Measurements from ENCODE around the gene PIGS.
"Not testable (repeated sequence)": the region's sequence is repeated elsewhere in the genome, so short reads cannot be mapped to it uniquely, and the experiment has no call there.

PIGS gene

DNA sequence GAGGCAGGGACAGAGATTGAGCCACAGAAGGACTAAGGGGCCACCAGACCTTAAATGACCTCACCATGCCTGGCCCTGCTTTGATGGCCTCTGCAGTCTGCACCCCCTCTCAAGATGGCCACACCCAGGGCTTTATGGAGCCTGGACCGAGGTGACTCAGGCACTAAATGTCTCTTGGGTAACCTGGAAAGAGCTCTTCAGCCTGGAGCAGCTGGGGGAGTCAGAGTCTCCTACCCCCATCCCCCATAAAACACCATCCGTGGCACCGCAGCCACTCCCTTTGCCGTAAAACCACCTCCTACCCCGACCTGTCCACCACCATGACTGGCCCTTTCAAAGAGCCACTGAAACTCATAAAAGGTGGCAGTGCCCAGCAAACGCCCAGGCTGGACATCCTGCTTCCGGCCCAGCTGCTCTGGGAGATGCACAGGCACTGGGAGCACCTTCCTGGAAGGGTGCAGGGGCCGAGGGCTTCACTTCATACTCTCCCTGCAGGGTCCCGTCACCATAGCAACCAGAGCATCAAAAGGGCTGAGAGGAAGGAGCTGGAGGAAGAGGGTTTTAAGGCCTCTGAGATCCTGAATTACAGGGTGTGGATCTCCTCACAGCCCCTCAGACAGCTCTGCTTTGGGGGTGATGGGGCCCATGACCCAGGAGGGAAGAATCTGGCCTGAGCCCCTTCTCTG, 42.9 kb downstream of the PIGS start:
- DNase-seq: no peak

DNA sequence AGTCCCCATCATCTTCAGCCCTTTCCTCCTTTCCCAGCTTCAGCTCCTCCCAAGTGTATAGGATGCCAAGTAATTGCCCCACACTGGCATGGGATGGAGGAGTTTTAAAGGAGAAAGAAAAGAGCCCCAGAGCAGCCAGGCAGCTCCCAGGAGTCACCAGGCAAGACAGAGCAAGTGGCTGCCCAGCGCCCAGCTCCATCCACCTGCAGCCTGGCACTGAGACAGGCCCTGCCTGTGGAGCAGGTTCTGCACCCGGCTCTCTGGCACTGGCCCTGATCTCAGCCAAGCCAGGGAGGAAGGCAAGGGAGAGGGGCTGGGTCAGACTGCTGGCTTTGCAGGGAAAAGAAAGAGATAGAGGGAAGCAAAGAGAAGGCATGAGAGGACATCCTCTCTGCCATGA, 43.5 kb downstream of the PIGS start:
- DNase-seq: no peak

DNA sequence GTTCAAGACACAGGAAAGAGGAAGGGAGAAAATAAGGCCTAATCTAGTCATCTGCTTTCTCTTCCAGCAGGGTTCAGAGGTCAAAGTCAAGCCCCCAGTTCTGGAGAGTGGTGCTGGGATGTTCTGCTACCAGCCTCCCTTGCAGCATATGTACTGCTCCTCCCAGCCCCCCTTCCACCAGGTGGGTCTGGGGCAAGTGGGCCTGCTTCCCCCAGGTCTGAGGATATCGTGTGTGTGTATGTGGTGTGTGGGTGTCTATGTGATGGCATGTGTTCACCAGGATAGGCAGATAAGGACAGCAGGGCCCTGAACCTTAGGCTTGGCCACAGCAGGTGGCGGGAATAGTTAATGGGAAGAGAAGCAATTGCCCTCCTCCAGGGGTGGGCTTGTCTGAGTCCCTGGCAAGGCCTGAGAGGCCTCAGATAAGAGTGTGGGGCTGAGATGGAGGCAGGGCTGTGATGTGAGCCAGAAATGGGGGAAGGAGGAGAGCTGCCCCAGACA, 44.1 kb downstream of the PIGS start:
- no peak for DNase-seq

DNA sequence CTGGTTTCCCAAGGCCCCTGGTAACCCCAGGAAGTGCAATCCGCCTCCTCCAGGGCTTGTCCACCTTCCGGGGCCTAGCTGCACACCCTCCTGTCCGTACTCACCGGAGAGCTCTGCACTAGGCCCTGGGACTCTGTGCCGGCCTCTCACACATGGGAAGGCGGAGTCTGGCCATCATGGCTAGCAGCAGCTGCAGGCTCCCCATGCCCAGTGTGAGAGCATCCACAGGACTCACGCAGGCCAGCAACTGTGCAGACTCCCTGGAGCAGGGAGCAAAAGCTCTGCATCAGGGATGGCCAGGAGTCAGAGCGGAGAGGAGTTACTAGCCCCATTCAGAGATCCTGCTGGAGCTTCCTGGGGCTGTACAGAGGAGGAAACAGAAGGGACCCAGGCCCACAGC, 44.9 kb downstream of the PIGS start:
- no peak for DNase-seq

DNA sequence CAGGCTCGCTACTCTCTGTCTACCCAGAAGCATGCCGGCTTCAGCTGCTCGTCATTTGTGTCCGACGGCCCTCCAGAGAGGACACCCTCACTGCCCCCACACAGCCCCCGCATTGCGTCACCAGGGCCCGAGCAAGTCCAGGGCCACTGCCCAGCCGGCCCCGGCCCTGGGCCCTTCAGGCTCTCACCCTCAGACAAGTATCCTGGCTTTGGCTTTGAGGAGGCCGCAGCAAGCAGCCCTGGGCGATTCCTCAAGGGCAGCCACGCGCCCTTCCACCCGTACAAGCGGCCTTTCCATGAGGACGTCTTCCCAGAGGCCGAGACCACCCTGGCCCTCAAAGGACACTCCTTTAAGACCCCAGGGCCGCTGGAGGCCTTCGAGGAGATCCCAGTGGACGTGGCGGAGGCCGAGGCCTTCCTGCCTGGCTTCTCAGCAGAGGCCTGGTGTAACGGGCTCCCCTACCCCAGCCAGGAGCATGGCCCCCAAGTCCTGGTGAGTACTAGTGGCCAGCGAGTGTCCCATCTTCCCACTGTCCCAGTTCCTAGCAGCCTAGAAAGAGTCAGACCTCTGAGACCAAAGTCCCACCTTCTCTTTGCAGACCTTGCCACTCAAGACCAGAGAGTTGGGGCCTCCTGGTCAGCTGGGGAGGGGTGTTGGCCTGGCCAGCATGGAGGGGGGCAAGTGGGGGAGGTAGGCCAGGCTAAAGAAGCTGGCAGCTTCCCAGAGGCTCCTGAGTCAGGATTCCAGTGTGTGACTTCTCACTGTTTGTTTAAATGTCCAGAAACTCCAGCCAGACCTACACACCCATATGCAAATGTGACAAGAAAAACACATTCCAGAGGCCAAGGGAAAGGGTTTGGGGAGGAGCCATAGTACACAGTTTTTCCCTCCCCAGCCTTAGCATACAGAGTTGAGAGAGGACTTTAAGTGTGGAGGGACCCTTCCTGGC, 46.6 kb downstream of the PIGS start:
- DNase-seq: no peak

DNA sequence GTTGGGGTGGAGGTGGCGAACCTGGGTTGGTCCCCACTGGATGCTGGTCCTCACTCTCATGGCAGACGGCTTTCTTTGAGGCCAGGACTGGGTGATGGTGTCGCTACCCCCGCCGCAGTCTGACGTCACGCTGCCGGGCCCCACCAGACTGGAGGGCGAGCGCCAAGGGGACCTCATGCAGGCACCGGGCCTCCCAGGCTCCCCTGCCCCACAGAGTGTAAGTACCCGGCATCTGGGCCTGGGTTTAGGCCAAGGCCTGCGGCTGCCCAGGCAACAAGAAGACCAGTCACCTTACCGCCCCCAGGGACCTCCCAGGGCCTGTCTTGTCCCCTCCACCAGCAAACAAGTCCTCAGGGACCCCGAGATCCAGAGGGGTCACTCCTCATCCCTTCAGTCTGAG, 47.4 kb downstream of the PIGS start:
- DNase-seq: no peak

DNA sequence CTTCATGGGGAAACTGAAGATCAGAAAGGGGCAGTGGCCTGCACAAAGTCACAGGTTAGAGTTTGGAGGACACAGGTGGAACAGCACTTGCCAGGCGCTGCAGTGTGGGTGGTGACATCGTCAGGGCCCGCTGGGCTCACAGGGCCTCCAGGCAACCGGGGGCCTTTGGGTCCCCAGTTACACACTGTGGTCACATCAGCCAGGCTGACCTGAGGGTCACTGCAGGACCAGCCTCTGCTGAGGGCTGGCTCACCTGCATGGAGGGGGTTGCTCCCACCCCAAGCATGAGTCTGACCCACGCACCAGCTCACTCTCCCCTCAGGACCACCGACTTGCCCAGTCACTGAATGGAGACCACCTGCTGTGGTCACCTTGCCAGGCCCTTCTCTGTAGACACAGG, 48.1 kb downstream of the PIGS start:
- no peak for DNase-seq

DNA sequence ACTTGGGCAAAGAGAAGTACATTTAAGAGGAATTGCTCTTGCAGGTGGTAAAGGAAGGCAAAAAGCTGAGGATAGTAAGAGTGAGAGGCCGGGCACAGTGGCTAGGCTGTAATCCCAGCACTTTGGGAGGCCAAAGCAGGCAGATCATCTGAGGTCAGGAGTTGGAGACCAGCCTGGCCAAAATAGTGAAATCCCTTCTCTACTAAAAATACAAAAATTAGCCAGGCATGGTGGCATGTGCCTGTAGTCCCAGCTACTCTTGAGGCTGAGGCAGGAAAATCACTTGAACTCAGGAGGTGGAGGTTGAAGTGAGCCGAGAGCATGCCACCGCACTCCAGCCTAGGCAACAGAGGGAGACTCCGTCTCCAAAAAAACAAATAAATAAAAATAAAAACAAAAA, 49.0 kb downstream of the PIGS start:
- not testable (repeated sequence) for DNase-seq

DNA sequence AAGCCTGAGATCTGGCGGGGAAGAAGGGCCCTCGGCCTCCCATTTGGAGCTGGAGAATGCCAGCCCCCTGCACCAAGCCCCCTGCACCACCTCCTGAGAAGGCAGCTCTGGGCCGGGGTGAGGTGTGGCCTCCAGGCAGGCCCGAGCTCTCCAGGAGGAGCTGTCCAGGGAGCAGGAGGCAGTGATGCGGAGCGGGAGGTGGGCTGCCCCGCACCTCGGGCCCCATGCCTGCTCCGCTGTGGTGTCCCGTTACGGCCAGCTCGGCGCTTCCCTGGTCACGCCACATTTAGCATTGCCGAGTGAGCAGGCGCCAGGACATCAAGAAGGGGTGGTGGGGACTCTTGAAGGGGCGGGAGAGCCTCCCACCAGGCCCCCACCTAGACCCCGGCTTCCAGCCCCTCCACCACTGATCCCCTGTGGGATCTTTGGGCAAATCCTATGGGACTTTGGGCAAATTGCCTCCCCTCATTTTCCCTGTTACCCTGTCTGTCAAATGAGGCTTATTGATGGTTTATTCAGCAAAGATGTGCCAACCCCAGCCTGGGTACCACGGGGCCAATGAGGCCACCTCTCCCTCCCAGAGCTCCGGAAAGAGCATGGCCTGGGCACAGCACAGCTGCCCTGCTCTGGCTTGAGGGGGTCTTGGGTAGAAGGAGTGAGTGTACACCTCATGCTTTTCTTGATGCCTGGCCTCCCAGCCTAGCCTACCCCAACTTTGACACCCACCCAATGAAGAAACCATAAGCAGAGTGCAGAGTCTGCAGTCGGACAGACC, 49.8 kb downstream of the PIGS start:
- no peak for DNase-seq

DNA sequence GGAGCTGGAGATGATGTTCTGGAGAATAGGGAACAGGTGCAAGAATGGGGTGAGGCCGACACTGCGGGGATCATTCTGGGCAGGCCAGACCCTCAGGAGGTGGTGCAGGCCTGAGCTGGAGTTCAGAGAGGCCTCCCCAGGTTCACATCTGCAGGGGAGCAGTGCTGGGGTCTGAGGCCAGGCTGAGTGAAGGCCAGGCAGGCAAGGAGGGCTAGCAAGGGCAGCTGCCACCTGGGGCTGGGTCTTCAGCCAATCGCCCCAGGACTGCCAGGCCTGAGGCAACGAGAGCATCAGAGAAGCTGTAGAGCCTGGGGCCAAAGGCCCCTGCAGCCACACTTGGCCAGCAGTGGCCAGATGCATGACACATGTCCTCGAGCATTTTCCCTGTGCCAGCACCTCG, 50.6 kb downstream of the PIGS start:
- DNase-seq: no peak

DNA sequence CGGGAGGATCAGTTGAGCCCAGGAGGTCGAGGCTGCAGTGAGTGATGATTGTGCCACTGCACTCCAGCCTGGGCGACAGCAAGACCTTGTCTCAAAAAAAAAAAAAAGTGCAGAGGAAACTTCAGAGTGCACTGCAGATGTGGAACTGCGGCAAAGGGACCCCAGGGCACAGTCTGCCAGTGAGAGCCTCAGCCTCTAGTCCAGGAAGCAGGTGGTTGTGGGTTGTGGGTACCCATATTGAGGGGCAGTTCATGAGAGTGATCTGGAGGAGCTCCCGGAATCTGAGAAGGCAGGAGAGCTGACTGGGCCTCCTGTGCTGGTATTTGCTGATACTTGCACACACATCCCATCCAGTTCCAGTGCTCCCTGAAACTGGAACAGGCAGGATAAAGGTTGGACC, 52.1 kb downstream of the PIGS start:
- DNase-seq: no peak

DNA sequence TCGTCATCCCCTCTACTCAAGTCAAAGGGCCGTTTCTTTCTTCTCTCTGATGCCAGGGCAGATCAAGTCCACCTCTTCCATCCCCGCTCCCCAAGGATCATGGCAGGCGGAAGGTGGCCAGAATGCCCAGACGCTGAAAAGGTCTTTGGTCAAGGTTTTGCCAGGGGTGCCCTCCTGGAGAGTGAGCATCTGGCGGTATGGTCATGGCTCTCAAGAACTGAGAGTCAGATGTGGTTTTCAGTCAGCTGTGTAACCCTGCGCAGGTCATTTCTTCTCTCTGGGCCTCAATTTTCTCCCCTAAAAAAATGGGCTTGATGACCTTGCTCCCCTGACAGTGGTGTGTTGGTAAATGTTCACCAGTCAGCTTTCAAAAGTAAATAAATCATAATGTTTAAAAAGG, 52.7 kb downstream of the PIGS start:
- no peak for DNase-seq

DNA sequence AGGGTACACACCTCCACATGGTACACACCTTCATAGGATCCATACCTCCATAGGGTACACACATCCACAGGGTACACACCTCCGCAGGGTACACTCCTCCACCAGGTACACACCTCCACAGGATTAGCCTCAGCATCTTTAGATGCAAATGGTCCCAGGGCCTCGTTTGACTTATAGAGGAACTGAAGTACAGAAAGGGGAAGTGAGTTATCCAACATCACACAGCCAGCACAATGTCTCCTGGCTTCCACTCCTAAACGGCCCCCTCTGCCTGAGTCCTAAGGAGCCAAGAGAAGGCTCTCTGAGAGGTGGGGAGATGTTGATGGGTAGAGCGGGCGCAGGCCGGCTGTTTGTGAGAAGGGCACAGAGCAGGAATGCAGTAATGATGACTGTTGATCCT, 53.2 kb downstream of the PIGS start:
- DNase-seq: no peak

DNA sequence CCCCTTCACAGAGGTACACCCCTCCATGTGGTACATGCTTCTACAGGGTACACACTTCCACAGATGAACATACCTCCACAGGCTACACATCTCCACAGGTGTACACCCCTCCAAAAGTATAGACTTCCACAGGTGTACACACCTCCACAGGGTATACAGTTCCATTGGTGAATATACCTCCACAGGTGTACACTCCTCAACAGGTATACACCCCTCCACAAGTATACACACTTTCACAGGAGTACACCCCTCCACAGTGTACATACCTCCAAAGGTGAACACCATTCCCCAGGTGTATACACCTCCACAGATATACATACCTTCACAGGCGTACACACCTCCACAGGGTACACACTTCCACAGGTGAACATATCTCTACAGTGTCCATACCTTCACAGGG, 55.8 kb downstream of the PIGS start:
- DNase-seq: no peak

DNA sequence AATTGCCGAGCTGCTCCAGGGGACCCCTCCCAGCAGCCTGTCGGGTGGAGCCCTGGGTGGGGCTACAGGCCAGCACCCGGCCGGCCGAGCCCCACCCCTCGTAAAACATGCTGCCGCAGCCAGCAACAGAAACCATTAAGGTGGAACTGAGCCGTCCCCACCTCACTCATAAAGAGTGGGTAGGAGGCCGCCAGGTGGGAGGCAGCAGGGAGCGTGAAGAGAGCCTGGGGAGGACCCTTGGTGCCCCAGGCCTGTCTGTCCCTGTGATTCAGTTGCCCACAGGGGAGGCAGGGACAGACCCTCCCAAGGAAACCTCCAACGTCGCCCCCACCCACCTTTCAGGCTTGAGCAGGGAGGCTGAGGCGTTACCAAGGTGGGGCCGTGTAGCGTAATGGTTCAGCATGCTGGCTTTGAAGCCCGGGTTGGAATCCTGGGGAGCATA, 56.7 kb downstream of the PIGS start:
- no peak for DNase-seq

DNA sequence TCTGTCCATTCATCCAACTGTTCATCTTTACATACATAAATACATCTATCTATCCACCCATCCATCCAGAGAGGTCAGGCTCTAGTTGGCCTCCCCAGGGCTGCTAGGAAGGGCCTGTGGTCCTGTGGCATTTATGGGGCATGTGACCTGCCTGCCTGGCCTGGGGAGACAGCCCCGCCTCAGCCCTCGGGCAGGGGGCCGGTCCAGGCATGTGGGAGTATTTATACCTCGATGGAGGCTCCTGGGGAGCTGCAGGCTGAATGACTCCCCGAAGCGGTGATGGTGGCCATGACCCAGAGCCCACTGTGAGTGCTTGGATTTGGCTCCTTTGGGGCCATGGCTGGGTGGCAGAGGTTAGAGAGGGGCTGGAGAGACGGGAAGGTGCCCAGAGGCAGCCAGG, 57.8 kb downstream of the PIGS start:
- DNase-seq: no peak

DNA sequence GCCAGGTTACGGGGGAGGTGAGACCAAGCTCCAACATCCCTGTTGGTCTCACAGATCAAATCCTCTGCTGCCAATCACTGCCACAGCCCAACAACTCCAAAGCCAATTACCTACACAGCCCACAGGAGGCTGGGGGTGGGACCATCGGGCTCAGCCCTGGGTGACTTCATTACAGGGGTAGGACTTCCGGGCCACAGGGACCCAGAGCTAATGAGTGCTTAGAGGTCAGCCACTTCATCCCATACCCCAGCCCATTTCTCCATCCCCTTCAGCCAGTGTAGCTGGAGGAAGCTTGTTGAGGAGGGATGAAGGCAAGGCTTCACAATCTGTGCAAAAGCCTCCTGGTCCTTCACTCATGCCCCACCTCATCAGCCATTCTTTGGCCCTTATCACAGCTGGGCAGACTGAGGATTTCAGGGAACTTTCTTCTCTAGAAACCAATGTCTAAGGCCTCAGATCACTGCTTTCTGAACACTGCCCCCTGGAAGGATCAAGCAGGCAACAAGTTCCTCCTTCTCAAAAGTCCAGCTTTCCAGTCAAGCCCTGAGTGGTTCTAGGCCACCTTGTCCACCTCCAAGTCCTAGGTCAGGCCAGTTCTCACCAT, 59.4 kb downstream of the PIGS start:
- no peak for DNase-seq

DNA sequence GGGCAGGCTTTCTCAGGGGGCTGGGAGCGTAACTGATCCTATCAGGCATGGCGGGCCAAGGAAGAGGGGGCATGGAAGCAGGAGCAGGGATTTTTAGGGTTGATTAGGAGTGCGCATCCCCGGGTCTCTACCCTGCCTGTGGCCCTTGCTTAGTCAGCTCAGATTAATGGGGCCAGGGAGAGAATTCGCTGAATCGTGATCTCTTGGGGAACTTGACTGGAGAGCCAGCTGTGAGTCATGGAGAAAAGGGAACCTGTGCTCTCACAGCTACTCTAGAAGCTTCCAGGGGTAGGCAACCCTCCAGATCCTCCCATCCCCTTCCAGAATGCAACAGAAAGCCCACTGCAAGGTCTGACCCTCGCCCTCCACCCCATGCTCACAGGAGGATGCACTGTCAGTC, 61.5 kb downstream of the PIGS start:
- DNase-seq: no peak

DNA sequence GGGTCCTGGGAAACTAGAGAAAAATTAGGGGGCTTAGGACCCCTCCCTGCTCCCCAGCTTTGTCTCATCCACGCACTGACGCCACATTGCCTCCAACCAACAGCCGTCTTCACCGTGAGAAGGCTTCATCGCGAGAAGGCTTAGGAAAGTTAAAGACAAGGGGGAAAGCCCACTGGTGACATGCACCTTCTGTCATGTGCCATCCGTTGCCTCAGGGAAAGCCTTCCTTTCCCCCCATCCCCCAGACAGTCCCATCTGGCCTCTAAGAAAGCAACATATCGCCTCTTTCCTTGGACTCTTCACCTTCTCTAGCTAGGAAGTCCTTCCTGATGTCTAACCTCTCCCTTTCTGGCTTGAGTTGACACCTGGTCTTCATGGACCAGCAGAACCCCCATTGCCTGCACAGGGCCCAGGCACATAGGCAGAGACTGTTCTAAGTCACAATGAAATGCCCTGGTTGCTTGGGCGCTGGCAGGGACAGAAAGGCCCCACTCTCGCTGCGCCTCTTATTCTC, 63.1 kb downstream of the PIGS start:
- no peak for DNase-seq

DNA sequence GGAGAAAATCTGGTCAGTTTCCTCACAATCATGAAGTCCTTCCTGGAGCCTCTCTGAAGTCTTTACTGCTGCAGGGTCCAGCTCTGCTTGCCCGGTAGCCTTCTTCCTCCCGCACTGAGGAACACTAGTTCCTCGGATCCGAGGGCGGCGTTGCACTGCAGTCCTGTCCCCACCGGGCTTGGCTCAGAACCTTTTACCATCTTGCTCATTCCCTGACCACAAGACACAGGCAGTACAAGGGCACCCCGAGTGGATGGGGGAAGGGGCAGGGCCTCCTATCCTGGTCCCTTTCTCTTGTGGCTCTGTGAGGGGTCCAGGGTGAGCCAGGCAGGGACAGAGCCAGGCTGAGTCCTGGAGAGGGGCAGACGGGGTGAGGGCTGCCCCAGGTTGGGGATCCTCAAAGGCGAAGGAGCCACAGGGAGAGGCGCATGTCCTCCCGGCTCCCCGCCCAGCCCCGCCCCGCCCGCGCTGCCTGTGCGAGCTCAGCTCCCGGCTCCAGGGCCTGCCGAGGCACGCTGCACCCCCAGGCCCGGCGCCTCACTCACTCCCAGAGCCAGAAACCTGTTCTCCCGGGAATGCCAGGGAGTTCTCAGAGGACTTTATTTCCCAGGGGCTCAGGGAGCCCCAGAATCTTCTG, 63.6 kb downstream of the PIGS start:
- DNase-seq: no peak

DNA sequence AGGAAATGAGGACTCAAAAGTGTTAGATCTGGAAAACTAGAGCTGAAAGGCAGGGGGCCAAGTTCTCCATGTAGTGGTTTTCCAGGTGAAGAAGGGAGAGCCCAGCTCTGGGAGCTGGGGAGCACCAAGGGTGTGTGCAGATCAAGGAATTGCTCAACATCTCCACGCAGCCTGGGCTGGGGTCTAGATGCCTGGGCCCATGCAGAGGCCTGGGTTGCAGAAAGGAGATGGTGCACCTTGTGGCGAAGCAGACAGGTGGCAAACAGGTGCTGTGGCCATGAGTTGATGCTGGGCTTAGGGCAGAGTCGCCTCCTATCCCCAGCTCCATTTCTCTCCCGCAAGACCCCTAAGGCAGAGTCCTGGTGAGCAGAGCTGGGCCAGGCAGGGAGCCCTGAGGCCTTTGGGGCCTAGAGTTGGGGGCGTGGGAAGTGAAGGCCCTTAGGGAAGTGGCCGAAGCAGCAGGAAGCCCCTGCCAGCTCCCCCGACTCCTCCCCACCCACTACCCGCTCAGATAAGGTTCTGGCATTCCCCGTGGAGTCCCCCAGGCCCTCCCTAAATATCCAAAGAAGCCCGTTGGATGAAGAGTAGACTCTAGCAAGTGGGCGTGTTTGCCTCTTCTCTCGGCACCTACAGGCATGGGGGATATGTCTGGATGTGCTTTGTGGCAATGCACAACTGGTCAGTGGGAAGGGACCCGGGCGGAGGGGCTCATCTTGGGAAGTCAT, 64.4 kb downstream of the PIGS start:
- no peak for DNase-seq
